HepG2 (cell line): ENCODE results near the gene RTBDN. TPM values are rescaled to one million over a fixed set of nuclear protein-coding genes. Genes with fewer than 3 reads are reported as not detected.
A peak's percentile ranks its signal among the peaks of the same experiment; 100 is the strongest.

Experiments used
- ADNP ChIP-seq: sonication (generic); formaldehyde crosslinking; IDR thresholded peaks from 2 replicates; pipeline ENCODE4 v1.4.0; 2020; ENCODE audit warnings: missing genetic modification reagents
- ARID5B ChIP-seq: IDR thresholded peaks from 2 replicates; pipeline ENCODE4 v1.4.0; 2020; ENCODE audit warnings: mild to moderate bottlenecking, missing genetic modification reagents
- ELF1 ChIP-seq: sonication (generic); formaldehyde crosslinking; IDR thresholded peaks from 2 replicates; pipeline ENCODE4 v1.4.0; 2020; ENCODE audit warnings: missing genetic modification reagents
- FUBP1 ChIP-seq: sonication (generic); formaldehyde crosslinking; IDR thresholded peaks from 2 replicates; pipeline ENCODE4 v1.5.1; 2020; ENCODE audit warnings: missing genetic modification reagents, mild to moderate bottlenecking, borderline replicate concordance
- HHEX ChIP-seq: IDR thresholded peaks from 2 replicates; pipeline ENCODE4 v1.6.1; 2016; ENCODE audit warnings: control low read depth
- HNRNPL ChIP-seq: fragments of 200-400 bp; formaldehyde crosslinking; IDR thresholded peaks from 2 replicates; pipeline ENCODE4 v1.6.1; 2017; ENCODE audit warnings: mild to moderate bottlenecking, low read depth, low read length
- KDM5A ChIP-seq: fragments of 200-600 bp; sonication (generic); IDR thresholded peaks from 2 replicates; pipeline ENCODE4 v1.7.0; 2018; ENCODE audit warnings: antibody characterized with exemption, mild to moderate bottlenecking, low read length, borderline replicate concordance
- MNT ChIP-seq: fragments of 450-650 bp; IDR thresholded peaks from 2 replicates; pipeline ENCODE4 v1.6.1; 2016
- MYNN ChIP-seq: sonication (generic); formaldehyde crosslinking; IDR thresholded peaks from 2 replicates; pipeline ENCODE4 v1.4.0; 2020; ENCODE audit warnings: mild to moderate bottlenecking, low read depth, missing genetic modification reagents
- NFE2 ChIP-seq: sonication (generic); formaldehyde crosslinking; IDR thresholded peaks from 2 replicates; pipeline ENCODE4 v1.4.0; 2020; ENCODE audit warnings: missing genetic modification reagents
- RBM39 ChIP-seq: fragments of 200-400 bp; formaldehyde crosslinking; IDR thresholded peaks from one replicate; pipeline ENCODE4 v1.6.1; 2018; ENCODE audit warnings: antibody characterized with exemption, mild to moderate bottlenecking, low read depth, low read length; ENCODE audit not compliant: poor library complexity, severe bottlenecking
- SOX5 ChIP-seq: IDR thresholded peaks from 2 replicates; pipeline ENCODE4 v1.6.1; 2016; ENCODE audit warnings: borderline replicate concordance
- TFE3 ChIP-seq: IDR thresholded peaks from 2 replicates; pipeline ENCODE4 v1.6.1; 2016
- ZNF235 ChIP-seq: sonication (generic); formaldehyde crosslinking; IDR thresholded peaks from 2 replicates; pipeline ENCODE4 v1.8.1; 2023; ENCODE audit warnings: mild to moderate bottlenecking, missing genetic modification reagents, borderline replicate concordance
- ZNF501 ChIP-seq: sonication (generic); formaldehyde crosslinking; IDR thresholded peaks from 2 replicates; pipeline ENCODE4 v1.5.1; 2020; ENCODE audit warnings: mild to moderate bottlenecking, moderate library complexity, missing genetic modification reagents
- ZNF660 ChIP-seq: sonication (generic); formaldehyde crosslinking; IDR thresholded peaks from 2 replicates; pipeline ENCODE4 v1.5.1; 2020; ENCODE audit warnings: mild to moderate bottlenecking, low read depth, missing genetic modification reagents, borderline replicate concordance
- ZNF770 ChIP-seq: sonication (generic); formaldehyde crosslinking; IDR thresholded peaks from 2 replicates; pipeline ENCODE4 v1.5.0; 2020; ENCODE audit warnings: mild to moderate bottlenecking, missing genetic modification reagents
- ZNF879 ChIP-seq: sonication (generic); formaldehyde crosslinking; IDR thresholded peaks from 2 replicates; pipeline ENCODE4 v1.8.1; 2023; ENCODE audit warnings: missing genetic modification reagents
- polyA plus RNA-seq, 8 experiments: library from polyadenylated mRNA; depleted of rRNA in 3 of 8; stranded (reverse) in 7 of 8; unstranded in 1 of 8; fragments of >200 nt; fragmentation: Illumina TruSeq in 4 of 8; extraction: Trizol in 4 of 8; gene quantifications; 2 replicates each; pipeline versions ENCODE4 v1.2.1 to v1.2.3, GENCODE V29; 2011 to 2016; ENCODE audit warnings: low read depth in 4 of 8, missing spikeins in 1 of 8, mixed read lengths in 1 of 8; ENCODE audit not compliant: insufficient read depth in 1 of 8
- total RNA-seq, 5 experiments: library from RNA; depleted of rRNA; stranded (reverse); fragments of >200 nt; fragmentation: Illumina TruSeq; extraction: Trizol; gene quantifications; 2 replicates each; pipeline ENCODE4 v1.2.3, GENCODE V29; 2016; ENCODE audit warnings: low read depth in 1 of 5

Gene RTBDN
- total and polyA plus RNA-seq, 2 of the 13 experiments (the other 11 are each of a cell fraction or from before 2014, with no cell fraction given): 0.27 to 0.48 TPM

- TF ChIP-seq TFE3 (CRISPR knock-in tag) (no peak), ZNF501 (peak; percentile 96), MNT (no peak), ZNF879 (CRISPR knock-in tag) (no peak), MYNN (0 out of 2 replicates have a peak, but pooled peaks have one; percentile 23), KDM5A (peak; percentile 51; the same call in 1 of the 2 replicates), RBM39 (no peak), FUBP1 (no peak; the same call in 1 of the 2 replicates), HNRNPL (no peak), ZNF770 (peak; percentile 77), ZNF660 (CRISPR knock-in tag) (no peak), NFE2 (CRISPR knock-in tag) (no peak), ELF1 (CRISPR knock-in tag) (0 out of 2 replicates have a peak, but pooled peaks have one; percentile 31), ADNP (CRISPR knock-in tag) (0 out of 2 replicates have a peak, but pooled peaks have one; percentile 20), ZNF235 (CRISPR knock-in tag) (no peak), HHEX (CRISPR knock-in tag) (no peak), SOX5 (CRISPR knock-in tag) (0 out of 2 replicates have a peak, but pooled peaks have one; percentile 47), ARID5B (CRISPR knock-in tag) (peak; percentile 36; the same call in 1 of the 2 replicates)
Measured at GRCh38 chr19:12801466-12802266, 32.7 kb downstream of the RTBDN start, which contains the start of the genes PRDX2 and THSD8 (continued).
